Liver (tissue), 9 donors: ENCODE results near the gene MED4. TPM values are rescaled to one million over a fixed set of nuclear protein-coding genes. Genes with fewer than 3 reads are reported as not detected.

ENCODE experiments used
- DNase-seq: peaks from one replicate; pipeline ENCODE4 v3.0.0-alpha.2; 2017; ENCODE audit warnings: low spot score
- H3K27ac ChIP-seq, 2 donors: one replicate each; pipeline ENCODE4 v1.7.0; 2013; ENCODE audit warnings: inconsistent platforms in 2 of 2, low read length in 2 of 2, control low read depth in 1 of 2, low read depth in 1 of 2, mild to moderate bottlenecking in 1 of 2
- H3K27me3 ChIP-seq, 4 donors: one replicate each; pipeline versions ENCODE4 v1.6.1 to v1.7.0; 2013; ENCODE audit warnings: low read length in 3 of 4, inconsistent platforms in 1 of 4, mild to moderate bottlenecking in 1 of 4, moderate library complexity in 1 of 4; ENCODE audit not compliant: control insufficient read depth in 4 of 4, insufficient read depth in 4 of 4
- H3K36me3 ChIP-seq, 4 donors: one replicate each; pipeline versions ENCODE4 v1.6.1 to v1.7.0; 2013; ENCODE audit warnings: low read length in 3 of 4, mild to moderate bottlenecking in 3 of 4, low read depth in 1 of 4, moderate library complexity in 1 of 4; ENCODE audit not compliant: control insufficient read depth in 4 of 4, insufficient read depth in 3 of 4
- H3K4me1 ChIP-seq, 4 donors: one replicate each; pipeline versions ENCODE4 v1.6.1 to v1.7.0; 2013; ENCODE audit warnings: low read length in 3 of 4, mild to moderate bottlenecking in 3 of 4, moderate library complexity in 1 of 4; ENCODE audit not compliant: control insufficient read depth in 4 of 4, insufficient read depth in 4 of 4
- H3K4me3 ChIP-seq, 3 donors: one replicate each; pipeline versions ENCODE4 v1.6.1 to v1.7.0; 2013; ENCODE audit warnings: low read length in 3 of 3, control low read depth in 1 of 3, low read depth in 1 of 3, mild to moderate bottlenecking in 1 of 3
- H3K9ac ChIP-seq, 2 donors: one replicate each; pipeline ENCODE4 v1.7.0; 2013; ENCODE audit warnings: low read length in 2 of 2, mild to moderate bottlenecking in 2 of 2, moderate library complexity in 2 of 2, control low read depth in 1 of 2, low read depth in 1 of 2
- H3K9me3 ChIP-seq, 4 donors: one replicate each; pipeline versions ENCODE4 v1.6.1 to v1.7.0; 2013; ENCODE audit warnings: low read length in 3 of 4; ENCODE audit not compliant: control insufficient read depth in 4 of 4
- EGR1 ChIP-seq, 2 donors: IDR thresholded peaks; 2 replicates each; pipeline ENCODE4 v1.6.1; 2016 to 2018; ENCODE audit warnings: antibody characterized with exemption in 2 of 2, low read depth in 2 of 2
- FOXA1 ChIP-seq: IDR thresholded peaks from 2 replicates; pipeline ENCODE4 v1.6.1; 2016; ENCODE audit warnings: antibody characterized with exemption
- FOXA2 ChIP-seq: IDR thresholded peaks from 2 replicates; pipeline ENCODE4 v1.6.1; 2016; ENCODE audit warnings: antibody characterized with exemption
- GABPA ChIP-seq, 2 donors: IDR thresholded peaks in 1 of 2; conservative IDR thresholded peaks in 1 of 2; 2 replicates each; pipeline ENCODE4 v1.6.1; 2016; ENCODE audit warnings: antibody characterized with exemption in 2 of 2, mild to moderate bottlenecking in 1 of 2, moderate library complexity in 1 of 2
- HNF4A ChIP-seq, 2 donors: conservative IDR thresholded peaks; 2 replicates each; pipeline ENCODE4 v1.6.1; 2016; ENCODE audit warnings: antibody characterized with exemption in 2 of 2, mild to moderate bottlenecking in 2 of 2
- HNF4G ChIP-seq: IDR thresholded peaks from 2 replicates; pipeline ENCODE4 v1.6.1; 2016; ENCODE audit warnings: antibody characterized with exemption
- JUND ChIP-seq, 2 donors: IDR thresholded peaks; 2 replicates each; pipeline ENCODE4 v1.6.1; 2016; ENCODE audit warnings: antibody characterized with exemption in 2 of 2
- NR2F2 ChIP-seq: IDR thresholded peaks from 2 replicates; pipeline ENCODE4 v1.6.1; 2016; ENCODE audit warnings: antibody characterized with exemption
- RAD21 ChIP-seq, 2 donors: IDR thresholded peaks; 2 replicates each; pipeline ENCODE4 v1.6.1; 2016; ENCODE audit warnings: antibody characterized with exemption in 2 of 2, mild to moderate bottlenecking in 2 of 2
- RXRA ChIP-seq, 2 donors: IDR thresholded peaks; 2 replicates each; pipeline ENCODE4 v1.6.1; 2017 to 2018; ENCODE audit warnings: antibody characterized with exemption in 2 of 2, mild to moderate bottlenecking in 1 of 2
- SP1 ChIP-seq: IDR thresholded peaks from 2 replicates; pipeline ENCODE4 v1.6.1; 2018; ENCODE audit warnings: antibody characterized with exemption, mild to moderate bottlenecking
- TAF1 ChIP-seq: conservative IDR thresholded peaks from 2 replicates; pipeline ENCODE4 v1.6.1; 2016; ENCODE audit warnings: antibody characterized with exemption, mild to moderate bottlenecking
- YY1 ChIP-seq: IDR thresholded peaks from 2 replicates; pipeline ENCODE4 v1.6.1; 2016; ENCODE audit warnings: antibody characterized with exemption, mild to moderate bottlenecking
- WGBS: extraction: QIAGEN DNeasy Blood & Tissue Kit; methylation state at CpG from one replicate; pipeline ENCODE4 v1.1.7; 2013; 5-methylcytosine and 5-hydroxymethylcytosine counted together
- polyA plus RNA-seq, 2 donors: library from polyadenylated mRNA; stranded (reverse) in 1 of 2; unstranded in 1 of 2; fragments of 200-250 nt in 1 of 2; fragments of >200 nt in 1 of 2; fragmentation: Nextera tagmentation in 1 of 2; extraction: Ambion mirVana in 1 of 2; gene quantifications; one replicate each; pipeline versions ENCODE4 v1.2.1 to v1.2.3, GENCODE V29; 2013 to 2015
- total RNA-seq, 2 donors: library from RNA; depleted of rRNA; stranded (reverse); fragments of >200 nt; gene quantifications; one replicate each; pipeline ENCODE4 v1.2.3, GENCODE V29; 2014
- TF ChIP-seq, protein P1 (sequence below): IDR thresholded peaks from 2 replicates; pipeline ENCODE4 v1.6.1; 2016; ENCODE audit warnings: antibody characterized with exemption
- TF ChIP-seq, protein P2 (sequence below): IDR thresholded peaks from 2 replicates; pipeline ENCODE4 v1.6.1; 2016; ENCODE audit warnings: antibody characterized with exemption, mild to moderate bottlenecking
- TF ChIP-seq, protein P3 (sequence below): IDR thresholded peaks from 2 replicates; pipeline ENCODE4 v1.6.1; 2016; ENCODE audit warnings: antibody characterized with exemption
- TF ChIP-seq, protein P4 (sequence below): IDR thresholded peaks from 2 replicates; pipeline ENCODE4 v1.6.1; 2016; ENCODE audit warnings: antibody characterized with exemption
- TF ChIP-seq, protein P5 (sequence below): fragments of 150-350 bp; IDR thresholded peaks from 2 replicates; pipeline ENCODE4 v1.5.1; 2017; ENCODE audit warnings: improper control_type of control experiment, low read depth, low read length; ENCODE audit not compliant: missing input control
- donor health status: healthy.
- donor health status: healthy.
- donor health status: healthy.
- donor health status: healthy.
- donor health status: healthy.

The MED4 gene
- total and polyA plus RNA-seq, 4 donors, result 18.2 to 32.4 (median 22.6) TPM

DNA sequence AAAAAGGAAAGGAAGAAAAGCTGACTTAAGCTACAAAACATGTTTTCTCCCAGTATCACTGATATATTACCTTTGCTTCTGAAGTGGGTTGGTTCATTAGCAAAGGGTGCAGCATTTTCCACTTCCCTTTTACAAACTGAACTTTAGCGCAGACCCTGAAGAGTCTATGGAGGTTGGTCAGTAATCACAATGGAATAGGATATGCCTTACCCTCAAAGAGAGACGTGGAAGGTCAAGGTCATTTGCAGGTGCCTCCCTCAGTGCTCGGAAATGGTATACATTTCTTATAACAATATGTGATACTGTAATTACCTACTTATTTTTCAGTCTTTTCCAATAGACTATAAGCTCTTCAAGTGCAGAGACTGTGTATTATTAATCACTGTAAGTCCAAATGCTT is 21.9 kb upstream of the MED4 start:
- Histone ChIP-seq H3K9ac (no peak overlapping the region), H3K4me3 (no peak overlapping the region), H3K27me3 (no peaks in the 10 kb centered on the region), H3K36me3 (no peaks in the 10 kb centered on the region), H3K4me1 (no peaks in the 10 kb centered on the region), H3K9me3 (no peaks in the 10 kb centered on the region), H3K27ac (no peak overlapping the region)
- DNase-seq, result no peak
- 89% methylated on average over 3 of the region's 3 CpGs for WGBS
- TF ChIP-seq NR2F2 (no peak), YY1 (no peak), RXRA (IDR thresholded peaks at IDR 0.05) (no peak), TAF1 (no peak), FOXA1 (no peak), HNF4A (conservative IDR thresholded peaks at IDR 0.05) (no peak), JUND (IDR thresholded peaks at IDR 0.05) (no peak), GABPA (IDR thresholded peaks at IDR 0.05 in 1 of 2, conservative IDR thresholded peaks at IDR 0.05 in 1 of 2) (no peak), SP1 (no peak), EGR1 (IDR thresholded peaks at IDR 0.05; ENCODE audit: low read depth in 2 of 2) (no peak), FOXA2 (no peak), RAD21 (IDR thresholded peaks at IDR 0.05) (no peak), HNF4G (no peak)
- TF ChIP-seq, protein P1, sequence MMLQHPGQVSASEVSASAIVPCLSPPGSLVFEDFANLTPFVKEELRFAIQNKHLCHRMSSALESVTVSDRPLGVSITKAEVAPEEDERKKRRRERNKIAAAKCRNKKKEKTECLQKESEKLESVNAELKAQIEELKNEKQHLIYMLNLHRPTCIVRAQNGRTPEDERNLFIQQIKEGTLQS, result no peak
- TF ChIP-seq, protein P2, sequence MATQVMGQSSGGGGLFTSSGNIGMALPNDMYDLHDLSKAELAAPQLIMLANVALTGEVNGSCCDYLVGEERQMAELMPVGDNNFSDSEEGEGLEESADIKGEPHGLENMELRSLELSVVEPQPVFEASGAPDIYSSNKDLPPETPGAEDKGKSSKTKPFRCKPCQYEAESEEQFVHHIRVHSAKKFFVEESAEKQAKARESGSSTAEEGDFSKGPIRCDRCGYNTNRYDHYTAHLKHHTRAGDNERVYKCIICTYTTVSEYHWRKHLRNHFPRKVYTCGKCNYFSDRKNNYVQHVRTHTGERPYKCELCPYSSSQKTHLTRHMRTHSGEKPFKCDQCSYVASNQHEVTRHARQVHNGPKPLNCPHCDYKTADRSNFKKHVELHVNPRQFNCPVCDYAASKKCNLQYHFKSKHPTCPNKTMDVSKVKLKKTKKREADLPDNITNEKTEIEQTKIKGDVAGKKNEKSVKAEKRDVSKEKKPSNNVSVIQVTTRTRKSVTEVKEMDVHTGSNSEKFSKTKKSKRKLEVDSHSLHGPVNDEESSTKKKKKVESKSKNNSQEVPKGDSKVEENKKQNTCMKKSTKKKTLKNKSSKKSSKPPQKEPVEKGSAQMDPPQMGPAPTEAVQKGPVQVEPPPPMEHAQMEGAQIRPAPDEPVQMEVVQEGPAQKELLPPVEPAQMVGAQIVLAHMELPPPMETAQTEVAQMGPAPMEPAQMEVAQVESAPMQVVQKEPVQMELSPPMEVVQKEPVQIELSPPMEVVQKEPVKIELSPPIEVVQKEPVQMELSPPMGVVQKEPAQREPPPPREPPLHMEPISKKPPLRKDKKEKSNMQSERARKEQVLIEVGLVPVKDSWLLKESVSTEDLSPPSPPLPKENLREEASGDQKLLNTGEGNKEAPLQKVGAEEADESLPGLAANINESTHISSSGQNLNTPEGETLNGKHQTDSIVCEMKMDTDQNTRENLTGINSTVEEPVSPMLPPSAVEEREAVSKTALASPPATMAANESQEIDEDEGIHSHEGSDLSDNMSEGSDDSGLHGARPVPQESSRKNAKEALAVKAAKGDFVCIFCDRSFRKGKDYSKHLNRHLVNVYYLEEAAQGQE, result no peak
- TF ChIP-seq, protein P3, sequence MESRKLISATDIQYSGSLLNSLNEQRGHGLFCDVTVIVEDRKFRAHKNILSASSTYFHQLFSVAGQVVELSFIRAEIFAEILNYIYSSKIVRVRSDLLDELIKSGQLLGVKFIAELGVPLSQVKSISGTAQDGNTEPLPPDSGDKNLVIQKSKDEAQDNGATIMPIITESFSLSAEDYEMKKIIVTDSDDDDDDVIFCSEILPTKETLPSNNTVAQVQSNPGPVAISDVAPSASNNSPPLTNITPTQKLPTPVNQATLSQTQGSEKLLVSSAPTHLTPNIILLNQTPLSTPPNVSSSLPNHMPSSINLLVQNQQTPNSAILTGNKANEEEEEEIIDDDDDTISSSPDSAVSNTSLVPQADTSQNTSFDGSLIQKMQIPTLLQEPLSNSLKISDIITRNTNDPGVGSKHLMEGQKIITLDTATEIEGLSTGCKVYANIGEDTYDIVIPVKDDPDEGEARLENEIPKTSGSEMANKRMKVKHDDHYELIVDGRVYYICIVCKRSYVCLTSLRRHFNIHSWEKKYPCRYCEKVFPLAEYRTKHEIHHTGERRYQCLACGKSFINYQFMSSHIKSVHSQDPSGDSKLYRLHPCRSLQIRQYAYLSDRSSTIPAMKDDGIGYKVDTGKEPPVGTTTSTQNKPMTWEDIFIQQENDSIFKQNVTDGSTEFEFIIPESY, result no peak
- TF ChIP-seq, protein P4, sequence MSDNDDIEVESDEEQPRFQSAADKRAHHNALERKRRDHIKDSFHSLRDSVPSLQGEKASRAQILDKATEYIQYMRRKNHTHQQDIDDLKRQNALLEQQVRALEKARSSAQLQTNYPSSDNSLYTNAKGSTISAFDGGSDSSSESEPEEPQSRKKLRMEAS, result no peak
- TF ChIP-seq, protein P5, sequence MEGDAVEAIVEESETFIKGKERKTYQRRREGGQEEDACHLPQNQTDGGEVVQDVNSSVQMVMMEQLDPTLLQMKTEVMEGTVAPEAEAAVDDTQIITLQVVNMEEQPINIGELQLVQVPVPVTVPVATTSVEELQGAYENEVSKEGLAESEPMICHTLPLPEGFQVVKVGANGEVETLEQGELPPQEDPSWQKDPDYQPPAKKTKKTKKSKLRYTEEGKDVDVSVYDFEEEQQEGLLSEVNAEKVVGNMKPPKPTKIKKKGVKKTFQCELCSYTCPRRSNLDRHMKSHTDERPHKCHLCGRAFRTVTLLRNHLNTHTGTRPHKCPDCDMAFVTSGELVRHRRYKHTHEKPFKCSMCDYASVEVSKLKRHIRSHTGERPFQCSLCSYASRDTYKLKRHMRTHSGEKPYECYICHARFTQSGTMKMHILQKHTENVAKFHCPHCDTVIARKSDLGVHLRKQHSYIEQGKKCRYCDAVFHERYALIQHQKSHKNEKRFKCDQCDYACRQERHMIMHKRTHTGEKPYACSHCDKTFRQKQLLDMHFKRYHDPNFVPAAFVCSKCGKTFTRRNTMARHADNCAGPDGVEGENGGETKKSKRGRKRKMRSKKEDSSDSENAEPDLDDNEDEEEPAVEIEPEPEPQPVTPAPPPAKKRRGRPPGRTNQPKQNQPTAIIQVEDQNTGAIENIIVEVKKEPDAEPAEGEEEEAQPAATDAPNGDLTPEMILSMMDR, result no peak
